Measurements from ENCODE around the gene RNGTT. TPM values are rescaled to one million over a fixed set of nuclear protein-coding genes. Genes with fewer than 3 reads are reported as not detected.

The RNGTT gene
- total and polyA plus RNA-seq, 10 of the 15 experiments (the other 5 are each of a cell fraction or from before 2014, with no cell fraction given), result 7.7 to 30.4 (median 22.2) TPM

DNA sequence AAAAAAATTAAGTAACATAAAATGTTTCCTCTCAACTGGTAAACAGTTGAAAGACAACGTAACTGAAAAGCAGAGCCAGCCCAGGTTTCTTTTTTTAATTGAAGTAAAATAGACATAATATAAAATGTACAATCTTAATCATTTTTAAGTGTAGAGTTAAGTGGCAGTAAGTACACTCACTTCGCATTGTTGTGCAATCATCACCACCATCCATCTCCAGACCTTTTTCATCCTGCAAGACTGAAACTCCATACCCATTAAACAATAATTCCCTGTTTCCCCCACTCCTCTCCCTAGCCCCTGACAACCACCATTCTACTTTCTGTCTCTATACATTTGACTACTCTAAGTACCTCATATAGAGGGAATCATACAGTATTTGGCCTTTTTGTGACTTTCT, 395.7 kb downstream of the RNGTT start (continued):
- TF ChIP-seq, protein P1, sequence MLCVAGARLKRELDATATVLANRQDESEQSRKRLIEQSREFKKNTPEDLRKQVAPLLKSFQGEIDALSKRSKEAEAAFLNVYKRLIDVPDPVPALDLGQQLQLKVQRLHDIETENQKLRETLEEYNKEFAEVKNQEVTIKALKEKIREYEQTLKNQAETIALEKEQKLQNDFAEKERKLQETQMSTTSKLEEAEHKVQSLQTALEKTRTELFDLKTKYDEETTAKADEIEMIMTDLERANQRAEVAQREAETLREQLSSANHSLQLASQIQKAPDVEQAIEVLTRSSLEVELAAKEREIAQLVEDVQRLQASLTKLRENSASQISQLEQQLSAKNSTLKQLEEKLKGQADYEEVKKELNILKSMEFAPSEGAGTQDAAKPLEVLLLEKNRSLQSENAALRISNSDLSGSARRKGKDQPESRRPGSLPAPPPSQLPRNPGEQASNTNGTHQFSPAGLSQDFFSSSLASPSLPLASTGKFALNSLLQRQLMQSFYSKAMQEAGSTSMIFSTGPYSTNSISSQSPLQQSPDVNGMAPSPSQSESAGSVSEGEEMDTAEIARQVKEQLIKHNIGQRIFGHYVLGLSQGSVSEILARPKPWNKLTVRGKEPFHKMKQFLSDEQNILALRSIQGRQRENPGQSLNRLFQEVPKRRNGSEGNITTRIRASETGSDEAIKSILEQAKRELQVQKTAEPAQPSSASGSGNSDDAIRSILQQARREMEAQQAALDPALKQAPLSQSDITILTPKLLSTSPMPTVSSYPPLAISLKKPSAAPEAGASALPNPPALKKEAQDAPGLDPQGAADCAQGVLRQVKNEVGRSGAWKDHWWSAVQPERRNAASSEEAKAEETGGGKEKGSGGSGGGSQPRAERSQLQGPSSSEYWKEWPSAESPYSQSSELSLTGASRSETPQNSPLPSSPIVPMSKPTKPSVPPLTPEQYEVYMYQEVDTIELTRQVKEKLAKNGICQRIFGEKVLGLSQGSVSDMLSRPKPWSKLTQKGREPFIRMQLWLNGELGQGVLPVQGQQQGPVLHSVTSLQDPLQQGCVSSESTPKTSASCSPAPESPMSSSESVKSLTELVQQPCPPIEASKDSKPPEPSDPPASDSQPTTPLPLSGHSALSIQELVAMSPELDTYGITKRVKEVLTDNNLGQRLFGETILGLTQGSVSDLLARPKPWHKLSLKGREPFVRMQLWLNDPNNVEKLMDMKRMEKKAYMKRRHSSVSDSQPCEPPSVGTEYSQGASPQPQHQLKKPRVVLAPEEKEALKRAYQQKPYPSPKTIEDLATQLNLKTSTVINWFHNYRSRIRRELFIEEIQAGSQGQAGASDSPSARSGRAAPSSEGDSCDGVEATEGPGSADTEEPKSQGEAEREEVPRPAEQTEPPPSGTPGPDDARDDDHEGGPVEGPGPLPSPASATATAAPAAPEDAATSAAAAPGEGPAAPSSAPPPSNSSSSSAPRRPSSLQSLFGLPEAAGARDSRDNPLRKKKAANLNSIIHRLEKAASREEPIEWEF (IDR thresholded peaks at IDR 0.05; ENCODE audit: insufficient replicate concordance, low read depth, low read length), result no peak
- TF ChIP-seq, protein P2, sequence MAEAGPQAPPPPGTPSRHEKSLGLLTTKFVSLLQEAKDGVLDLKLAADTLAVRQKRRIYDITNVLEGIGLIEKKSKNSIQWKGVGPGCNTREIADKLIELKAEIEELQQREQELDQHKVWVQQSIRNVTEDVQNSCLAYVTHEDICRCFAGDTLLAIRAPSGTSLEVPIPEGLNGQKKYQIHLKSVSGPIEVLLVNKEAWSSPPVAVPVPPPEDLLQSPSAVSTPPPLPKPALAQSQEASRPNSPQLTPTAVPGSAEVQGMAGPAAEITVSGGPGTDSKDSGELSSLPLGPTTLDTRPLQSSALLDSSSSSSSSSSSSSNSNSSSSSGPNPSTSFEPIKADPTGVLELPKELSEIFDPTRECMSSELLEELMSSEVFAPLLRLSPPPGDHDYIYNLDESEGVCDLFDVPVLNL (IDR thresholded peaks at IDR 0.05; ENCODE audit: low read depth, low read length), result no peak
- no peak for TF ChIP-seq GATAD2B (conservative IDR thresholded peaks at IDR 0.05; ENCODE audit: low read depth)

DNA sequence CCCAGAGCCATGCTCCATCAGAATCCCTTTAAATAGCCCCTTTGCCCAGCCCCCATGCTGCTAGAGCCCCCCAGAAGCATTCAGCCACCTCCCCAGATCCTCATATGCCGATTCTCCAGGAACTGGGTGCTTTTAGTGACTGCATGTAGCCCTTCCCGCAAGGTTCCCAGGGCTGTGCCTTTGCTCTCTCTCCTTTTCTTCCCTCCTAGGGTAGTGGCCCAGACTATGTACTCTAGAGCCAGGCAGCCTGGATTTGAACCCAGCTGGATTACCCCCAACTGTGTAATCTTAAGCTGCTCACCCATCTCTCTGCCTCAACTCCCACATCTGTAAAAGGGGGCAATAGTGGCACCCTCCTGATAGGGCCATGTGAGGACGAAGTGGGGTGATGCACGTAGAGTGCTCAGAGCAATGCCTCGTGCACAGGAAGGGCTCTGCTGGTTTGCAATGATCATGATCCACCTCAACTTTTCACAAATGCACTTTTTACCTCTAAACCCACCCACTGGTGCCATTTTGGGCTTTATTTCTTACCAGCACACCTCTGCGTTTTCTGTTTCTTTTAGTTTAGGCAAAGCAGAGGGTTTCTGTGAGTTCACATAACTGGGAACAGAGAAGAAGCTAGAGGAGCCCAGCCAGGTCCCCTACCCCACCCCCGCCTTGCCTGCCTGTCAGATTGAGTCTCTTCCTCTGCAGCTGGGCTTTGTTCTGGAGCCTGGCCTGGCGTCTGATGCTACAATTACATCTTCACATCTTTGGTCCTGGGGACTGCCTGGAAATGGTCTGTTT, 396.5 kb downstream of the RNGTT start:
- ChIA-PET POLR2A (no interaction called here), SMC1A (ENCODE audit: uncharacterized antibody, unreplicated experiment) (interaction anchor here (1.7 kb wide), 1 partner anchor 27 kb away, joined by 4 read pairs; no protein-coding TSS in a partner anchor), CTCF (no interaction called here), RAD21 (ENCODE audit: unreplicated experiment) (interaction anchor here (1.1 to 1.5 kb wide), 2 partner anchors 72 to 194 kb away, joined by 3 to 4 read pairs; no protein-coding TSS in a partner anchor)
- Histone ChIP-seq H3K27me3 (replicated peaks in 1 of 2; ENCODE audit: control insufficient read depth in 2 of 2, insufficient read depth in 2 of 2, low read length in 1 of 2) (no peaks in the 10 kb centered on the region), H2AFZ (ENCODE audit: control insufficient read depth, low read depth, low read length) (no peak overlapping the region), H3K79me2 (ENCODE audit: control insufficient read depth, insufficient read depth, low read length) (no peaks in the 10 kb centered on the region), H3K4me3 (no peak overlapping the region), H3K4me2 (ENCODE audit: control insufficient read depth, insufficient read depth) (no peak overlapping the region), H4K20me1 (ENCODE audit: control insufficient read depth, insufficient read depth) (no peaks in the 10 kb centered on the region), H3K4me1 (ENCODE audit: control insufficient read depth, insufficient read depth, low read length) (peaks cover 5% of the 10 kb centered on the region; the same call in 1 of the 2 replicates), H3K27ac (ENCODE audit: control insufficient read depth, insufficient read depth) (no peak overlapping the region), H3K9ac (ENCODE audit: control insufficient read depth, insufficient read depth, low read length) (no peak overlapping the region), H3K9me3 (replicated peaks; ENCODE audit: control insufficient read depth, insufficient read depth, low read length) (peaks cover 16% of the 10 kb centered on the region), H3K36me3 (ENCODE audit: control insufficient read depth in 2 of 2, insufficient read depth in 2 of 2, low read length in 1 of 2) (no peaks in the 10 kb centered on the region)
- WGBS (ENCODE audit: insufficient coverage, insufficient replicate concordance, low lambda C conversion rate, missing lambda C conversion rate), result 34% methylated on average over 8 of the region's 8 CpGs
- BruUV-seq (replicated peaks), result no TSS peak
- ATAC-seq, result no peak
- intact Hi-C loops (cut with micrococcal nuclease; ENCODE audit: unreplicated experiment) (no loop called here), in situ Hi-C loops (cut with MboI) (no loop called here)
- no peak for FAIRE-seq
- no peak for DNase-seq (ENCODE audit: low read depth, low spot score)
- TF ChIP-seq BHLHE40 (IDR thresholded peaks at IDR 0.05; ENCODE audit: borderline replicate concordance in 1 of 2, low read depth in 2 of 2, low read length in 1 of 2) (no peak), CHD4 (IDR thresholded peaks at IDR 0.05) (no peak), MEF2B (IDR thresholded peaks at IDR 0.05; ENCODE audit: partially characterized antibody, poor library complexity, severe bottlenecking) (no peak), ESRRA (IDR thresholded peaks at IDR 0.05; ENCODE audit: low read length) (no peak), ZBED1 (IDR thresholded peaks at IDR 0.05; ENCODE audit: borderline replicate concordance) (no peak), PAX5 (IDR thresholded peaks at IDR 0.05; ENCODE audit: borderline replicate concordance, low read depth, low read length) (no peak), YBX1 (IDR thresholded peaks at IDR 0.05) (no peak)
- TF ChIP-seq, protein P3, sequence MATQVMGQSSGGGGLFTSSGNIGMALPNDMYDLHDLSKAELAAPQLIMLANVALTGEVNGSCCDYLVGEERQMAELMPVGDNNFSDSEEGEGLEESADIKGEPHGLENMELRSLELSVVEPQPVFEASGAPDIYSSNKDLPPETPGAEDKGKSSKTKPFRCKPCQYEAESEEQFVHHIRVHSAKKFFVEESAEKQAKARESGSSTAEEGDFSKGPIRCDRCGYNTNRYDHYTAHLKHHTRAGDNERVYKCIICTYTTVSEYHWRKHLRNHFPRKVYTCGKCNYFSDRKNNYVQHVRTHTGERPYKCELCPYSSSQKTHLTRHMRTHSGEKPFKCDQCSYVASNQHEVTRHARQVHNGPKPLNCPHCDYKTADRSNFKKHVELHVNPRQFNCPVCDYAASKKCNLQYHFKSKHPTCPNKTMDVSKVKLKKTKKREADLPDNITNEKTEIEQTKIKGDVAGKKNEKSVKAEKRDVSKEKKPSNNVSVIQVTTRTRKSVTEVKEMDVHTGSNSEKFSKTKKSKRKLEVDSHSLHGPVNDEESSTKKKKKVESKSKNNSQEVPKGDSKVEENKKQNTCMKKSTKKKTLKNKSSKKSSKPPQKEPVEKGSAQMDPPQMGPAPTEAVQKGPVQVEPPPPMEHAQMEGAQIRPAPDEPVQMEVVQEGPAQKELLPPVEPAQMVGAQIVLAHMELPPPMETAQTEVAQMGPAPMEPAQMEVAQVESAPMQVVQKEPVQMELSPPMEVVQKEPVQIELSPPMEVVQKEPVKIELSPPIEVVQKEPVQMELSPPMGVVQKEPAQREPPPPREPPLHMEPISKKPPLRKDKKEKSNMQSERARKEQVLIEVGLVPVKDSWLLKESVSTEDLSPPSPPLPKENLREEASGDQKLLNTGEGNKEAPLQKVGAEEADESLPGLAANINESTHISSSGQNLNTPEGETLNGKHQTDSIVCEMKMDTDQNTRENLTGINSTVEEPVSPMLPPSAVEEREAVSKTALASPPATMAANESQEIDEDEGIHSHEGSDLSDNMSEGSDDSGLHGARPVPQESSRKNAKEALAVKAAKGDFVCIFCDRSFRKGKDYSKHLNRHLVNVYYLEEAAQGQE (IDR thresholded peaks at IDR 0.05; ENCODE audit: low read depth, low read length), result no peak
